K562 (cell line): ENCODE results near the gene SLC22A12. TPM values are rescaled to one million over a fixed set of nuclear protein-coding genes. Genes with fewer than 3 reads are reported as not detected.

ENCODE experiments used
- ATAC-seq: fragments of 200-7000 bp; cut with Tn5 transposase; 3 replicates; pipeline ENCODE4 v1.9.1; 2020; ENCODE audit warnings: moderate library complexity
- BruUV-seq: library from RNA; stranded (reverse); fragments of 400-500 nt; replicated peaks from 2 replicates; lab custom pipeline; 2021; lab: Mats Ljungman, UMichigan
- CTCF ChIA-PET: fragments of 300-600 bp; formaldehyde crosslinking; extraction: SDS; loops from one replicate; lab custom pipeline; 2021; ENCODE audit warnings: low intra/inter-chr PET ratio; lab: Yijun Ruan, JAX
- POLR2A ChIA-PET: fragments of 300-600, 350-650 bp; sonication (Branson Sonifier 250); formaldehyde crosslinking; extraction: SDS; loops from one replicate; lab custom pipeline; 2021; ENCODE audit warnings: antibody characterized with exemption, inconsistent platforms; lab: Yijun Ruan, JAX
- DNase-seq, 4 experiments: peaks; one replicate each; pipeline versions ENCODE4 v3.0.0 to v3.0.0-alpha.2; 2011 to 2018; ENCODE audit warnings: low spot score in 3 of 4, mixed read lengths in 3 of 4; ENCODE audit errors: extremely low read depth in 1 of 4
- FAIRE-seq: peaks from 2 replicates; lab custom pipeline; 2011; peaks lifted over from hg19 to GRCh38; lab: Jason Lieb, UNC
- H2AFZ ChIP-seq: 2 replicates; pipeline ENCODE4 v1.6.0; 2011; ENCODE audit warnings: low read depth, low read length, control low read depth, inconsistent platforms
- H3K27ac ChIP-seq: fragments of 200-600 bp; 3 replicates; pipeline ENCODE4 v1.8.0; 2011; ENCODE audit warnings: low read depth, mild to moderate bottlenecking, control low read depth, inconsistent platforms, low read length, moderate library complexity, mixed read lengths; ENCODE audit errors: extremely low read depth
- H3K27me3 ChIP-seq, 2 experiments: fragments of 300-600 bp in 1 of 2; 2 replicates in 1 of 2; 3 replicates in 1 of 2; pipeline versions ENCODE4 v1.6.0 to v1.8.0; 2011; ENCODE audit warnings: inconsistent platforms in 2 of 2, low read length in 2 of 2, mild to moderate bottlenecking in 1 of 2, mixed read lengths in 1 of 2, moderate library complexity in 1 of 2; ENCODE audit not compliant: control insufficient read depth in 2 of 2, insufficient read depth in 2 of 2
- H3K36me3 ChIP-seq: fragments of 300-600 bp; 3 replicates; pipeline ENCODE4 v1.8.0; 2011; ENCODE audit warnings: mild to moderate bottlenecking, low read length, inconsistent platforms; ENCODE audit not compliant: control insufficient read depth, insufficient read depth
- H3K4me1 ChIP-seq, 2 experiments: fragments of 200-600 bp in 1 of 2; replicated peaks in 1 of 2; 2 replicates in 1 of 2; 3 replicates in 1 of 2; pipeline versions ENCODE4 v1.5.1 to v1.8.0; 2011; ENCODE audit warnings: inconsistent platforms in 2 of 2, low read length in 2 of 2, mild to moderate bottlenecking in 1 of 2, mixed read lengths in 1 of 2, moderate library complexity in 1 of 2; ENCODE audit not compliant: control insufficient read depth in 2 of 2, insufficient read depth in 2 of 2
- H3K4me2 ChIP-seq: 2 replicates; pipeline ENCODE4 v1.6.1; 2011; ENCODE audit warnings: low read length, control low read depth, inconsistent platforms, mixed read lengths; ENCODE audit not compliant: insufficient read depth
- H3K4me3 ChIP-seq: fragments of 200-600 bp; sonication (generic), shearing (Covaris generic); 2 replicates; pipeline ENCODE4 v1.5.1; 2016; ENCODE audit warnings: control low read depth, inconsistent platforms
- H3K79me2 ChIP-seq: fragments of 200-600 bp; 3 replicates; pipeline ENCODE4 v1.8.0; 2011; ENCODE audit warnings: low read length, inconsistent platforms; ENCODE audit not compliant: control insufficient read depth, insufficient read depth
- H3K9ac ChIP-seq, 2 experiments: 2 replicates each; pipeline versions ENCODE4 v1.6.0 to v1.6.1; 2011; ENCODE audit warnings: low read depth in 2 of 2, low read length in 2 of 2, control low read depth in 1 of 2, inconsistent platforms in 1 of 2, mild to moderate bottlenecking in 1 of 2, mixed read lengths in 1 of 2; ENCODE audit not compliant: insufficient read depth in 1 of 2
- H3K9me1 ChIP-seq: one replicate; pipeline ENCODE4 v1.6.0; 2011; ENCODE audit warnings: inconsistent platforms, mild to moderate bottlenecking, low read length, moderate library complexity; ENCODE audit not compliant: control insufficient read depth, insufficient read depth
- H3K9me3 ChIP-seq: replicated peaks from 2 replicates; pipeline ENCODE4 v1.5.1; 2011; ENCODE audit warnings: low read depth, low read length, inconsistent platforms; ENCODE audit not compliant: control insufficient read depth, insufficient read depth
- H4K20me1 ChIP-seq: replicated peaks from 2 replicates; pipeline ENCODE4 v1.6.1; 2011; ENCODE audit warnings: low read length, inconsistent platforms, mixed read lengths; ENCODE audit not compliant: control insufficient read depth, insufficient read depth
- BMI1 ChIP-seq: fragments of 150-350 bp; IDR thresholded peaks from 2 replicates; pipeline ENCODE4 v1.6.1; 2014; ENCODE audit warnings: low read length
- CTBP1 ChIP-seq: fragments of 450-650 bp; IDR thresholded peaks from 2 replicates; pipeline ENCODE4 v1.6.1; 2016; ENCODE audit warnings: borderline replicate concordance
- HDAC1 ChIP-seq, 2 experiments: fragments of 450-650 bp; IDR thresholded peaks; 2 replicates each; pipeline ENCODE4 v1.6.1; 2016 to 2017; ENCODE audit warnings: inconsistent platforms in 1 of 2, mild to moderate bottlenecking in 1 of 2, moderate library complexity in 1 of 2
- MCM3 ChIP-seq: fragments of 450-650 bp; IDR thresholded peaks from 2 replicates; pipeline ENCODE4 v1.6.1; 2016
- PHB2 ChIP-seq: fragments of 450-650 bp; IDR thresholded peaks from 2 replicates; pipeline ENCODE4 v1.6.1; 2017; ENCODE audit warnings: low read depth
- RBFOX2 ChIP-seq: fragments of 200-400 bp; formaldehyde crosslinking; IDR thresholded peaks from 2 replicates; pipeline ENCODE4 v1.6.1; 2017; ENCODE audit warnings: low read depth, mild to moderate bottlenecking, low read length, moderate library complexity
- SP1 ChIP-seq: sonication (generic); formaldehyde crosslinking; IDR thresholded peaks from 2 replicates; pipeline ENCODE4 v1.8.1; 2022; ENCODE audit warnings: mild to moderate bottlenecking, missing genetic modification reagents
- ZNF224 ChIP-seq: sonication (generic); formaldehyde crosslinking; IDR thresholded peaks from 2 replicates; pipeline ENCODE4 v1.8.0; 2022; ENCODE audit warnings: mild to moderate bottlenecking, missing genetic modification reagents
- ZNF717 ChIP-seq: fragments of 250-450 bp; sonication (Bioruptor Pico); IDR thresholded peaks from 2 replicates; pipeline ENCODE4 v1.5.0; 2021
- whole genome bisulfite sequencing: fragments of 100-300 bp; shearing (Covaris generic); methylation state at CpG from one replicate; pipeline ENCODE4 v1.1.6; 2016; ENCODE audit warnings: low coverage, mixed read lengths; ENCODE audit not compliant: insufficient coverage; ENCODE audit errors: missing lambda C conversion rate; 5-methylcytosine and 5-hydroxymethylcytosine counted together
- in situ Hi-C: fragments of 300-500 bp; cut with MboI; formaldehyde crosslinking; loops from 4 replicates; pipeline ENCODE4 v1.15.0; 2018; ENCODE audit warnings: inconsistent platforms, mixed read lengths
- intact Hi-C: fragments of 100-400 bp; cut with micrococcal nuclease; formaldehyde crosslinking; loops from 2 replicates; pipeline ENCODE4 v1.14.2; 2022
- polyA plus RNA-seq, 8 experiments: library from polyadenylated mRNA; depleted of rRNA in 4 of 8; stranded (reverse) in 5 of 8; unstranded in 3 of 8; fragments of >200 nt; fragmentation: Nextera tagmentation in 2 of 8; fragmentation: Illumina TruSeq in 1 of 8; extraction: Ambion mirVana in 2 of 8; extraction: Trizol in 1 of 8; gene quantifications; 2 replicates each; pipeline versions ENCODE4 v1.2.1 to v1.2.3, GENCODE V29; 2011 to 2014; ENCODE audit warnings: inconsistent platforms in 1 of 8, missing spikeins in 1 of 8
- total RNA-seq, 7 experiments: library from RNA; depleted of rRNA in 6 of 7; stranded (reverse); fragments of >200 nt in 6 of 7; fragmentation: Illumina TruSeq in 2 of 7; extraction: Trizol in 2 of 7; gene quantifications; 2 replicates each; pipeline versions ENCODE4 v1.2.1 to v1.2.3, GENCODE V29; 2011 to 2021; ENCODE audit warnings: low replicate concordance in 1 of 7

The SLC22A12 gene
- total and polyA plus RNA-seq, 9 of the 15 experiments (the other 6 are each of a cell fraction or from before 2014, with no cell fraction given): not detected

- no peak for TF ChIP-seq RBFOX2
- TF ChIP-seq SP1 (CRISPR knock-in tag): no peak
- 0 out of 4 replicates have a peak, but pooled peaks of 1 of the 2 experiments have one; percentile 20 for TF ChIP-seq HDAC1 (IDR thresholded peaks at IDR 0.05)
- TF ChIP-seq PHB2: 0 out of 2 replicates have a peak, but pooled peaks have one; percentile 25
- no peak for TF ChIP-seq ZNF224
- TF ChIP-seq ZNF717 (CRISPR knock-in tag): no peak
- 0 out of 2 replicates have a peak, but pooled peaks have one; percentile 23 for TF ChIP-seq CTBP1
- TF ChIP-seq MCM3: peak; percentile 44; the same call in 1 of the 2 replicates
- TF ChIP-seq BMI1: no peak
- Histone ChIP-seq H3K9ac (no peak overlapping the region), H3K9me1 (no peaks in the 10 kb centered on the region), H3K79me2 (no peaks in the 10 kb centered on the region), H3K27me3 (peaks cover 14 to 62% of the 10 kb centered on the region in 2 experiments; a peak in 4 of 5 replicates), H4K20me1 (peaks cover 8% of the 10 kb centered on the region; the same call in 1 of the 2 replicates), H3K4me3 (no peak overlapping the region), H3K36me3 (no peaks in the 10 kb centered on the region), H3K4me2 (no peak overlapping the region), H3K4me1 (peaks cover 0 to 43% of the 10 kb centered on the region in 2 experiments; a peak in 2 of 5 replicates), H3K9me3 (no peaks in the 10 kb centered on the region), H3K27ac (no peak overlapping the region; the same call in 2 of the 3 replicates), H2AFZ (no peak overlapping the region)
- no peak for FAIRE-seq
- intact Hi-C loops (no loop called here), in situ Hi-C loops (no loop called here)
- no peak for DNase-seq
- no TSS peak for BruUV-seq
- POLR2A ChIA-PET: interaction anchor here (1.0 to 1.2 kb wide), 3 partner anchors 11 to 124 kb away, joined by 3 to 6 read pairs (median 3); no protein-coding TSS in a partner anchor
- 21% methylated on average over 7 of the region's 7 CpGs for WGBS
- ATAC-seq: no peak
- CTCF ChIA-PET: no interaction called here
These were observed 26.6 kb upstream of the SLC22A12 start for GRCh38 chr11:64564419-64564818.
